Measurements from ENCODE around the gene UPK1B.
A peak's percentile ranks its signal among the peaks of the same experiment; 100 is the strongest.
"Not testable (repeated sequence)": the region's sequence is repeated elsewhere in the genome, so short reads cannot be mapped to it uniquely, and the experiment has no call there.

The UPK1B gene

GRCh38 chr3:119225121-119225520, 51.7 kb downstream of the UPK1B start:
- DNase-seq (ENCODE audit: low read depth in 2 of 2), result no peak

- DNase-seq (ENCODE audit: low read depth in 2 of 2), result no peak
Measured at GRCh38 chr3:119227070-119227850, 53.9 kb downstream of the UPK1B start.

- DNase-seq (ENCODE audit: low read depth in 2 of 2), result no peak
Measured at GRCh38 chr3:119228373-119229145, 55.2 kb downstream of the UPK1B start.

GRCh38 chr3:119229190-119229589, 55.8 kb downstream of the UPK1B start:
- no peak for DNase-seq (ENCODE audit: low read depth in 2 of 2)

- no peak for DNase-seq (ENCODE audit: low read depth in 2 of 2)
Measured at GRCh38 chr3:119230071-119230470, 56.7 kb downstream of the UPK1B start.

GRCh38 chr3:119230745-119231144, 57.3 kb downstream of the UPK1B start:
- no peak for DNase-seq (ENCODE audit: low read depth in 2 of 2)

GRCh38 chr3:119234610-119235009, 61.2 kb downstream of the UPK1B start:
- no peak for DNase-seq (ENCODE audit: low read depth in 2 of 2)

- DNase-seq (ENCODE audit: low read depth in 2 of 2), result no peak
Measured at GRCh38 chr3:119235151-119235550, 61.8 kb downstream of the UPK1B start.

GRCh38 chr3:119236756-119237155, 63.4 kb downstream of the UPK1B start:
- DNase-seq (ENCODE audit: low read depth in 2 of 2), result no peak

- no peak for DNase-seq (ENCODE audit: low read depth in 2 of 2)
Measured at GRCh38 chr3:119237299-119237698, 63.9 kb downstream of the UPK1B start.

GRCh38 chr3:119238363-119238762, 65.0 kb downstream of the UPK1B start:
- no peak for DNase-seq (ENCODE audit: low read depth in 2 of 2)

- no peak for DNase-seq (ENCODE audit: low read depth in 2 of 2)
Measured at GRCh38 chr3:119239206-119239820, 65.9 kb downstream of the UPK1B start.

- no peak for DNase-seq (ENCODE audit: low read depth in 2 of 2)
Measured at GRCh38 chr3:119240101-119240590, 66.7 kb downstream of the UPK1B start.

GRCh38 chr3:119240591-119241434, 67.4 kb downstream of the UPK1B start, which contains the start of gene B4GALT4:
Gene B4GALT4, minus strand, starts transcription at chr3:119240878. Its CDS starts 10,779 bp downstream, at chr3:119230099.
- peak; percentile 43 to 64 for DNase-seq (ENCODE audit: low read depth in 2 of 2)

GRCh38 chr3:119242387-119243057, 69.1 kb downstream of the UPK1B start:
- DNase-seq (ENCODE audit: low read depth in 2 of 2), result not testable (repeated sequence)

- not testable (repeated sequence) for DNase-seq (ENCODE audit: low read depth in 2 of 2)
Measured at GRCh38 chr3:119243058-119243529, 69.7 kb downstream of the UPK1B start.

- DNase-seq (ENCODE audit: low read depth in 2 of 2), result no peak
Measured at GRCh38 chr3:119243712-119244111, 70.3 kb downstream of the UPK1B start.

- DNase-seq (ENCODE audit: low read depth in 2 of 2), result no peak
Measured at GRCh38 chr3:119245778-119246177, 72.4 kb downstream of the UPK1B start.

Data from stimulated activated CD4-positive, alpha-beta T cell treated with anti-CD3 and anti-CD28 coated beads, Interleukin-12 subunit alpha, Interleukin-12 subunit beta, amount 100 ng/mL, for 24 hours (primary cell).